ENCODE results near the gene UGT8. TPM values are rescaled to one million over a fixed set of nuclear protein-coding genes. Genes with fewer than 3 reads are reported as not detected.

UGT8 gene
- total RNA-seq, 1 donor from 2014 or later: 6.3 TPM

GRCh38 chr4:114677346-114677979 lies 78.9 kb downstream of the UGT8 start:
- Mint-ChIP-seq H3K27me3 (ENCODE audit: low read depth) (no peaks in the 10 kb centered on the region), H3K9me3 (peaks cover 4% of the 10 kb centered on the region), H3K27ac (ENCODE audit: unreplicated experiment) (no peak overlapping the region), H3K4me1 (no peaks in the 10 kb centered on the region), H3K4me3 (no peak overlapping the region), H3K36me3 (ENCODE audit: low read depth) (no peaks in the 10 kb centered on the region)
- DNase-seq (ENCODE audit: low read depth, low spot score): no peak
- no peak for TF ChIP-seq CTCF (conservative IDR thresholded peaks at IDR 0.05)

GRCh38 chr4:114684462-114684861 lies 85.9 kb downstream of the UGT8 start:
- no peak for TF ChIP-seq CTCF (conservative IDR thresholded peaks at IDR 0.05)
- Mint-ChIP-seq H3K27me3 (ENCODE audit: low read depth) (no peaks in the 10 kb centered on the region), H3K36me3 (ENCODE audit: low read depth) (no peaks in the 10 kb centered on the region), H3K9me3 (no peaks in the 10 kb centered on the region), H3K27ac (ENCODE audit: unreplicated experiment) (no peak overlapping the region), H3K4me3 (no peak overlapping the region), H3K4me1 (no peaks in the 10 kb centered on the region)
- no peak for DNase-seq (ENCODE audit: low read depth, low spot score)

- no peak for DNase-seq (ENCODE audit: low read depth, low spot score)
- no peaks in the 10 kb centered on the region for H3K9me3 Mint-ChIP-seq
- no peaks in the 10 kb centered on the region for H3K27me3 Mint-ChIP-seq (ENCODE audit: low read depth)
- no peak overlapping the region for H3K27ac Mint-ChIP-seq (ENCODE audit: unreplicated experiment)
- no peak for TF ChIP-seq CTCF (conservative IDR thresholded peaks at IDR 0.05)
- H3K36me3 Mint-ChIP-seq (ENCODE audit: low read depth): no peaks in the 10 kb centered on the region
- H3K4me3 Mint-ChIP-seq: no peak overlapping the region
- no peaks in the 10 kb centered on the region for H3K4me1 Mint-ChIP-seq
Measured at GRCh38 chr4:114688059-114688458, 89.5 kb downstream of the UGT8 start.

- Mint-ChIP-seq H3K4me1 (no peaks in the 10 kb centered on the region), H3K9me3 (no peaks in the 10 kb centered on the region), H3K27me3 (ENCODE audit: low read depth) (no peaks in the 10 kb centered on the region), H3K4me3 (no peak overlapping the region), H3K36me3 (ENCODE audit: low read depth) (no peaks in the 10 kb centered on the region), H3K27ac (ENCODE audit: unreplicated experiment) (no peak overlapping the region)
- no peak for TF ChIP-seq CTCF (conservative IDR thresholded peaks at IDR 0.05)
- DNase-seq (ENCODE audit: low read depth, low spot score): no peak
Measured at GRCh38 chr4:114690571-114690970, 92.0 kb downstream of the UGT8 start.

GRCh38 chr4:114691865-114692264 lies 93.3 kb downstream of the UGT8 start:
- Mint-ChIP-seq H3K27me3 (ENCODE audit: low read depth) (no peaks in the 10 kb centered on the region), H3K27ac (ENCODE audit: unreplicated experiment) (no peak overlapping the region), H3K36me3 (ENCODE audit: low read depth) (no peaks in the 10 kb centered on the region), H3K4me1 (peaks cover under 1% of the 10 kb centered on the region), H3K9me3 (no peaks in the 10 kb centered on the region), H3K4me3 (no peak overlapping the region)
- TF ChIP-seq CTCF (conservative IDR thresholded peaks at IDR 0.05): no peak
- no peak for DNase-seq (ENCODE audit: low read depth, low spot score)
